Measurements from ENCODE around the gene PHAF1. TPM values are rescaled to one million over a fixed set of nuclear protein-coding genes. Genes with fewer than 3 reads are reported as not detected.

PHAF1 gene
- total and polyA plus RNA-seq, 2 of the 13 experiments (the other 11 are each of a cell fraction or from before 2014, with no cell fraction given): 48.3 to 174 TPM

- TF ChIP-seq ZNF740 (CRISPR knock-in tag; IDR thresholded peaks at IDR 0.05): 0 out of 2 replicates have a peak, but pooled peaks have one; percentile 60
- no peak for TF ChIP-seq ZNF891 (CRISPR knock-in tag; IDR thresholded peaks at IDR 0.05)
- no peak for TF ChIP-seq PRPF4 (IDR thresholded peaks at IDR 0.05; ENCODE audit: low read depth, low read length, poor library complexity, severe bottlenecking)
- TF ChIP-seq ZSCAN29 (CRISPR knock-in tag; conservative IDR thresholded peaks at IDR 0.05): no peak; the same call in none of the 2 replicates
- no peak for TF ChIP-seq TGIF2 (CRISPR knock-in tag; IDR thresholded peaks at IDR 0.05)
- TF ChIP-seq KDM3A (CRISPR knock-in tag; IDR thresholded peaks at IDR 0.05; ENCODE audit: low read depth): 0 out of 2 replicates have a peak, but pooled peaks have one; percentile 56
- TF ChIP-seq GPBP1L1 (CRISPR knock-in tag; IDR thresholded peaks at IDR 0.05): no peak
- TF ChIP-seq THAP9 (CRISPR knock-in tag; IDR thresholded peaks at IDR 0.05; ENCODE audit: borderline replicate concordance): peak; percentile 16; the same call in 1 of the 2 replicates
- TF ChIP-seq ADNP (CRISPR knock-in tag; IDR thresholded peaks at IDR 0.05): 0 out of 2 replicates have a peak, but pooled peaks have one; percentile 60
- no peak for TF ChIP-seq HOXA5 (CRISPR knock-in tag; IDR thresholded peaks at IDR 0.05)
- no peak for TF ChIP-seq SMAD9 (CRISPR knock-in tag; IDR thresholded peaks at IDR 0.05)
- peak; percentile 66 for TF ChIP-seq MTERF4 (CRISPR knock-in tag; IDR thresholded peaks at IDR 0.05)
- TF ChIP-seq ZNF510 (CRISPR knock-in tag; IDR thresholded peaks at IDR 0.05; ENCODE audit: low read depth): no peak
- TF ChIP-seq ZNF691 (CRISPR knock-in tag; IDR thresholded peaks at IDR 0.05; ENCODE audit: borderline replicate concordance, low read depth): peak; percentile 87
- TF ChIP-seq ZBTB49 (CRISPR knock-in tag; IDR thresholded peaks at IDR 0.05; ENCODE audit: borderline replicate concordance): no peak
- TF ChIP-seq SPEN (CRISPR knock-in tag; IDR thresholded peaks at IDR 0.05; ENCODE audit: low read depth): peak; percentile 78; the same call in 1 of the 2 replicates
- TF ChIP-seq TBX2 (CRISPR knock-in tag; IDR thresholded peaks at IDR 0.05; ENCODE audit: borderline replicate concordance): peak; percentile 38; the same call in 1 of the 2 replicates
- peak; percentile 77; the same call in 1 of the 2 replicates for TF ChIP-seq ZBTB7B (CRISPR knock-in tag; IDR thresholded peaks at IDR 0.05)
- no peak for TF ChIP-seq MTA3 (CRISPR knock-in tag; IDR thresholded peaks at IDR 0.05)
Observed at GRCh38 chr16:67155295-67156142, 45.8 kb downstream of the PHAF1 start (continued).

All from HepG2 (cell line).